Suprapubic skin (tissue), 4 donors: ENCODE data around the gene RILPL1. TPM values are rescaled to one million over a fixed set of nuclear protein-coding genes. Genes with fewer than 3 reads are reported as not detected.
"Not testable (repeated sequence)": the region's sequence is repeated elsewhere in the genome, so short reads cannot be mapped to it uniquely, and the experiment has no call there.

ENCODE experiments used
- DNase-seq, 2 donors: peaks; one replicate each; pipeline ENCODE4 v3.0.0-alpha.2; 2019; ENCODE audit warnings: low spot score in 2 of 2
- H3K27ac ChIP-seq: fragments of 200-600 bp; sonication (generic); one replicate; pipeline ENCODE4 v1.5.1; 2019
- H3K27me3 ChIP-seq: fragments of 200-600 bp; sonication (generic); one replicate; pipeline ENCODE4 v1.5.1; 2019
- H3K36me3 ChIP-seq: fragments of 200-600 bp; sonication (generic); one replicate; pipeline ENCODE4 v1.5.1; 2019
- H3K4me1 ChIP-seq: fragments of 200-600 bp; sonication (generic); one replicate; pipeline ENCODE4 v1.5.1; 2019
- H3K4me3 ChIP-seq: fragments of 200-600 bp; sonication (generic); one replicate; pipeline ENCODE4 v1.5.1; 2019; ENCODE audit warnings: mild to moderate bottlenecking
- H3K9me3 ChIP-seq: fragments of 200-600 bp; sonication (generic); one replicate; pipeline ENCODE4 v1.5.1; 2019
- CTCF ChIP-seq, 2 donors: fragments of 200-600 bp in 1 of 2; fragments of 450-650 bp in 1 of 2; sonication (generic) in 1 of 2; IDR thresholded peaks; one replicate each; pipeline ENCODE4 v1.5.1; 2016 to 2019; ENCODE audit warnings: antibody characterized with exemption in 2 of 2, mild to moderate bottlenecking in 1 of 2, moderate library complexity in 1 of 2
- EP300 ChIP-seq: sonication (generic); formaldehyde crosslinking; IDR thresholded peaks from one replicate; pipeline ENCODE4 v1.6.1; 2017; ENCODE audit warnings: antibody characterized with exemption
- POLR2A ChIP-seq, 2 donors: fragments of 450-650 bp; IDR thresholded peaks; one replicate each; pipeline ENCODE4 v1.6.1; 2017; ENCODE audit warnings: antibody characterized with exemption in 2 of 2, mild to moderate bottlenecking in 2 of 2, moderate library complexity in 2 of 2
- POLR2AphosphoS5 ChIP-seq, 3 donors: sonication (generic); formaldehyde crosslinking; IDR thresholded peaks; one replicate each; pipeline ENCODE4 v1.6.1; 2017; ENCODE audit warnings: antibody characterized with exemption in 3 of 3
- WGBS: methylation state at CpG from one replicate; pipeline ENCODE4 v1.1.5; 2018; 5-methylcytosine and 5-hydroxymethylcytosine counted together
- total RNA-seq, 4 donors: library from RNA; depleted of rRNA; stranded (reverse); fragments of >200 nt; gene quantifications; one replicate each; pipeline ENCODE4 v1.1.0, GENCODE V29; 2016

Gene RILPL1
- total RNA-seq, 4 donors from 2014 or later: 16.4 to 36.2 (median 24.2) TPM

- Histone ChIP-seq H3K36me3 (peaks cover 43% of the 10 kb centered on the region), H3K4me3 (no peak overlapping the region), H3K27me3 (no peaks in the 10 kb centered on the region), H3K27ac (no peak overlapping the region), H3K4me1 (no peaks in the 10 kb centered on the region), H3K9me3 (no peaks in the 10 kb centered on the region)
- no peak for DNase-seq
- TF ChIP-seq POLR2AphosphoS5 (IDR thresholded peaks at IDR 0.05) (no peak), POLR2A (IDR thresholded peaks at IDR 0.05) (no peak), CTCF (IDR thresholded peaks at IDR 0.05) (no peak), EP300 (no peak)
- WGBS: 93% methylated on average over 13 of the region's 13 CpGs
Observed at GRCh38 chr12:123498126-123498825, 35.2 kb downstream of the RILPL1 start.

- WGBS: 95% methylated on average over 7 of the region's 7 CpGs
- TF ChIP-seq EP300: no peak
- DNase-seq: no peak
- no peaks in the 10 kb centered on the region for H3K9me3 ChIP-seq
- H3K4me3 ChIP-seq: no peak overlapping the region
- peaks cover 43% of the 10 kb centered on the region for H3K36me3 ChIP-seq
- H3K27me3 ChIP-seq: no peaks in the 10 kb centered on the region
- H3K27ac ChIP-seq: no peak overlapping the region
- no peaks in the 10 kb centered on the region for H3K4me1 ChIP-seq
Observed at GRCh38 chr12:123497065-123497464, 36.5 kb downstream of the RILPL1 start.

- no peaks in the 10 kb centered on the region for H3K4me1 ChIP-seq
- H3K27ac ChIP-seq: no peak overlapping the region
- H3K36me3 ChIP-seq: peaks cover 47% of the 10 kb centered on the region
- no peaks in the 10 kb centered on the region for H3K9me3 ChIP-seq
- no peak for DNase-seq
- TF ChIP-seq EP300: no peak
- no peak for TF ChIP-seq POLR2AphosphoS5 (IDR thresholded peaks at IDR 0.05)
- no peak for TF ChIP-seq CTCF (IDR thresholded peaks at IDR 0.05)
- no peak for TF ChIP-seq POLR2A (IDR thresholded peaks at IDR 0.05)
- WGBS: 87% methylated on average over 14 of the region's 18 CpGs
- no peaks in the 10 kb centered on the region for H3K27me3 ChIP-seq
- no peak overlapping the region for H3K4me3 ChIP-seq
Observed at GRCh38 chr12:123494124-123494851, 39.2 kb downstream of the RILPL1 start.

- H3K36me3 ChIP-seq: peaks cover 32% of the 10 kb centered on the region
- not testable (repeated sequence) for H3K4me1 ChIP-seq, H3K27ac ChIP-seq, H3K4me3 ChIP-seq, DNase-seq, H3K27me3 ChIP-seq, H3K9me3 ChIP-seq
- WGBS: 75% methylated on average over 7 of the region's 7 CpGs
Observed at GRCh38 chr12:123492339-123493039, 41.0 kb downstream of the RILPL1 start.

DNA sequence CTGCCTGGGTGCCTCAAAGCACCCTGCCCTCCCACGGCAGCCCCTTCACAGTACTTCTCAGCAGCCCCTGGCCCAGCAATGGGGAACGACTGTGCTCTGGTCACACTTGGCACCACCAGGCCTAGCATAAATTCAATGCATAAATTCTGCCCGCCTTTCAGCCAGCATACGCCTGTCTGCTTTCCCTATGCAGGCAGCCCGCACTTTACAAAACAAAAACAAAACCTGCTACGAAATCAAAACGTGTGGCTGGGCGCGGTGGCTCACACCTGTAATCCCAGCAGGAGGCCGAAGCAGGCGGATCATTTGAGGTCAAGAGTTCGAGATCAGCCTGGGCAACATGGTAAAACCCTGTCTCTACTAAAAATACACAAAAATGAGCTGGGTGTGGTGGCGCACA, 42.0 kb downstream of the RILPL1 start:
- peaks cover 22% of the 10 kb centered on the region for H3K36me3 ChIP-seq
- TF ChIP-seq CTCF (IDR thresholded peaks at IDR 0.05): no peak
- TF ChIP-seq POLR2AphosphoS5 (IDR thresholded peaks at IDR 0.05): no peak
- no peaks in the 10 kb centered on the region for H3K27me3 ChIP-seq
- WGBS: 94% methylated on average over 12 of the region's 13 CpGs
- H3K27ac ChIP-seq: no peak overlapping the region
- H3K4me3 ChIP-seq: no peak overlapping the region
- no peaks in the 10 kb centered on the region for H3K4me1 ChIP-seq
- H3K9me3 ChIP-seq: no peaks in the 10 kb centered on the region
- DNase-seq: no peak

DNA sequence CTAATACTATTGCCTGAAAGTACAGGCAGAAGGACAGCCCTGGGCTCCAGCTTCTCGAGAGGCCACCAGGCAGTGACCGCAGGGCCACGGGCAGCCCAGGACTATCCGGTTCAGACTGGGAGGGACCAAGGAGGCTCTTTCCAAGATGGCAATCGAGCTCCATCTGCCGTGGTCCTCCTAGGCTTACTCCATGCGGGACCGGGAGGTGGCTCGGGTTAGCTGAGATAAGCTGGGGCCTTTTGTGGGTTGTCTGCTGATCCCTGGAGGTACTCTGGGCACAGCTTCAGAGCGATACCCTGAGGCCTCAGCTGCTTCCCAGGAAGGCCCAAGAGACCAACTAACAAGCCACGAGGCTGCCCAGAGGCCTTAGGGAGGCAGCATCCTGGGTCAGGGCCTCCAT, 42.5 kb downstream of the RILPL1 start:
- H3K4me3 ChIP-seq: no peak overlapping the region
- no peaks in the 10 kb centered on the region for H3K27me3 ChIP-seq
- 94% methylated on average over 9 of the region's 11 CpGs for WGBS
- peaks cover 18% of the 10 kb centered on the region for H3K36me3 ChIP-seq
- no peaks in the 10 kb centered on the region for H3K4me1 ChIP-seq
- no peaks in the 10 kb centered on the region for H3K9me3 ChIP-seq
- TF ChIP-seq POLR2A (IDR thresholded peaks at IDR 0.05): no peak
- TF ChIP-seq POLR2AphosphoS5 (IDR thresholded peaks at IDR 0.05): no peak
- TF ChIP-seq CTCF (IDR thresholded peaks at IDR 0.05): no peak
- no peak for TF ChIP-seq EP300
- no peak for DNase-seq
- no peak overlapping the region for H3K27ac ChIP-seq
